ENCODE results near the gene GNL2. TPM values are rescaled to one million over a fixed set of nuclear protein-coding genes. Genes with fewer than 3 reads are reported as not detected.
A peak's percentile ranks its signal among the peaks of the same experiment; 100 is the strongest.

Gene GNL2
- total and polyA plus RNA-seq, 9 of the 15 experiments (the other 6 are each of a cell fraction or from before 2014, with no cell fraction given): 156 to 371 (median 263) TPM

GRCh38 chr1:37595440-37596181 lies at the start of gene GNL2 (continued):
- peak in 1 of 2 experiments; percentile 32; a peak in 1 of 4 replicates for TF ChIP-seq MLLT1 (IDR thresholded peaks at IDR 0.05)
- TF ChIP-seq ARID2 (IDR thresholded peaks at IDR 0.05): no peak
- TF ChIP-seq ID3 (CRISPR knock-in tag; IDR thresholded peaks at IDR 0.05): no peak
- TF ChIP-seq ID3 (tag; IDR thresholded peaks at IDR 0.05): peak; percentile 75; the same call in 1 of the 2 replicates
- TF ChIP-seq LCOR (CRISPR knock-in tag; IDR thresholded peaks at IDR 0.05): peak; percentile 70; the same call in 1 of the 2 replicates
- no peak for TF ChIP-seq PCBP1 (IDR thresholded peaks at IDR 0.05; ENCODE audit: low read depth, low read length, poor library complexity, severe bottlenecking)
- no peak for TF ChIP-seq RBM14 (IDR thresholded peaks at IDR 0.05; ENCODE audit: borderline replicate concordance, insufficient read depth, low read depth, low read length)
- TF ChIP-seq HLTF (IDR thresholded peaks at IDR 0.05): peak; percentile 58; the same call in 1 of the 2 replicates
- 0 out of 4 replicates have a peak, but pooled peaks of 1 of the 2 experiments have one; percentile 36 for TF ChIP-seq MCM7 (IDR thresholded peaks at IDR 0.05)
- TF ChIP-seq ZNF79 (CRISPR knock-in tag; IDR thresholded peaks at IDR 0.05; ENCODE audit: low read depth): peak; percentile 51; the same call in 1 of the 2 replicates
- no peak for TF ChIP-seq NFATC3 (IDR thresholded peaks at IDR 0.05)
- no peak for TF ChIP-seq MED1 (CRISPR knock-in tag; IDR thresholded peaks at IDR 0.05; ENCODE audit: borderline replicate concordance)
- peak; percentile 28; the same call in 1 of the 2 replicates for TF ChIP-seq FOSL1 (tag; conservative IDR thresholded peaks at IDR 0.05)
- TF ChIP-seq ZNF512 (tag; IDR thresholded peaks at IDR 0.05): no peak
- peak; percentile 82 for TF ChIP-seq GMEB1 (CRISPR knock-in tag; IDR thresholded peaks at IDR 0.05)
- TF ChIP-seq ZNF518B (CRISPR knock-in tag; IDR thresholded peaks at IDR 0.05): no peak
- no peak for TF ChIP-seq RFX7 (CRISPR knock-in tag; IDR thresholded peaks at IDR 0.05)
- TF ChIP-seq FIP1L1 (IDR thresholded peaks at IDR 0.05; ENCODE audit: low read depth, low read length, poor library complexity, severe bottlenecking): no peak
- peak; percentile 96 for TF ChIP-seq SUPT5H (IDR thresholded peaks at IDR 0.05)
- TF ChIP-seq MCM3 (IDR thresholded peaks at IDR 0.05): no peak
- no peak for TF ChIP-seq PHB2 (IDR thresholded peaks at IDR 0.05; ENCODE audit: low read depth)
